GM23338 (cell line): ENCODE results near the gene MAG. TPM values are rescaled to one million over a fixed set of nuclear protein-coding genes. Genes with fewer than 3 reads are reported as not detected.
A peak's percentile ranks its signal among the peaks of the same experiment; 100 is the strongest.

Experiments
- ATAC-seq: fragments of 200-7000 bp; cut with Tn5 transposase; 3 replicates; pipeline ENCODE4 v1.9.1; 2020
- DNase-seq: peaks from one replicate; pipeline ENCODE4 v3.0.0-alpha.2; 2015; ENCODE audit warnings: low spot score
- H2AFZ ChIP-seq: fragments of 200-600 bp; sonication (generic); 2 replicates; pipeline ENCODE4 v1.8.0; 2016; ENCODE audit warnings: antibody characterized with exemption, mild to moderate bottlenecking, moderate library complexity
- H3F3A ChIP-seq: fragments of 200-600 bp; sonication (generic); replicated peaks from 2 replicates; pipeline ENCODE4 v1.8.0; 2017; ENCODE audit warnings: antibody characterized with exemption, mixed run types, low read depth
- H3K27ac ChIP-seq: fragments of 200-600 bp; sonication (generic); 2 replicates; pipeline ENCODE4 v1.6.1; 2016; ENCODE audit warnings: low read depth
- H3K27me3 ChIP-seq: fragments of 200-600 bp; sonication (generic); 2 replicates; pipeline ENCODE4 v1.8.0; 2016; ENCODE audit warnings: mild to moderate bottlenecking, mixed run types, moderate library complexity; ENCODE audit not compliant: insufficient read depth
- H3K36me3 ChIP-seq: fragments of 200-600 bp; sonication (generic); 2 replicates; pipeline ENCODE4 v1.8.0; 2016; ENCODE audit warnings: mild to moderate bottlenecking; ENCODE audit not compliant: insufficient read depth
- H3K4me1 ChIP-seq: fragments of 200-600 bp; sonication (generic); 2 replicates; pipeline ENCODE4 v1.8.0; 2016; ENCODE audit warnings: mild to moderate bottlenecking, moderate library complexity; ENCODE audit not compliant: insufficient read depth
- H3K4me2 ChIP-seq: fragments of 200-600 bp; sonication (generic); 2 replicates; pipeline ENCODE4 v1.7.1; 2017; ENCODE audit warnings: mixed run types
- H3K4me3 ChIP-seq: fragments of 200-600 bp; sonication (generic); 2 replicates; pipeline ENCODE4 v1.6.1; 2016; ENCODE audit warnings: mixed run types
- H3K79me2 ChIP-seq: fragments of 200-600 bp; sonication (generic); replicated peaks from 2 replicates; pipeline ENCODE4 v1.8.0; 2017; ENCODE audit warnings: mild to moderate bottlenecking; ENCODE audit not compliant: insufficient read depth
- H3K9me2 ChIP-seq: fragments of 200-600 bp; sonication (generic); 2 replicates; pipeline ENCODE4 v1.8.0; 2017; ENCODE audit not compliant: insufficient read depth
- H4K20me1 ChIP-seq: fragments of 200-600 bp; sonication (generic); replicated peaks from 2 replicates; pipeline ENCODE4 v1.8.0; 2017; ENCODE audit warnings: mild to moderate bottlenecking; ENCODE audit not compliant: insufficient read depth
- H3K27ac Mint-ChIP-seq: 2 replicates; pipeline ENCODE4 v1.8.0; 2020; ENCODE audit warnings: inconsistent platforms, mild to moderate bottlenecking, moderate library complexity, mixed read lengths
- H3K27me3 Mint-ChIP-seq: 3 replicates; pipeline ENCODE4 v1.8.0; 2022; ENCODE audit warnings: low read depth, mild to moderate bottlenecking, moderate library complexity, mixed read lengths, inconsistent platforms; ENCODE audit not compliant: insufficient read depth, poor library complexity
- H3K36me3 Mint-ChIP-seq: 3 replicates; pipeline ENCODE4 v1.8.0; 2021; ENCODE audit warnings: low read depth, mild to moderate bottlenecking, inconsistent platforms, moderate library complexity, mixed read lengths
- H3K4me1 Mint-ChIP-seq: 3 replicates; pipeline ENCODE4 v1.8.0; 2020; ENCODE audit warnings: mild to moderate bottlenecking, inconsistent platforms, mixed read lengths
- H3K4me3 Mint-ChIP-seq: 3 replicates; pipeline ENCODE4 v1.8.0; 2021; ENCODE audit warnings: moderate library complexity, mild to moderate bottlenecking, inconsistent platforms, mixed read lengths
- H3K9me3 Mint-ChIP-seq: 3 replicates; pipeline ENCODE4 v1.8.0; 2020; ENCODE audit warnings: moderate library complexity, mild to moderate bottlenecking, inconsistent platforms, mixed read lengths
- CREB1 ChIP-seq: fragments of 250-450 bp; sonication (Bioruptor Pico); IDR thresholded peaks from 2 replicates; pipeline ENCODE4 v1.5.0; 2020; ENCODE audit warnings: low read depth, mild to moderate bottlenecking, moderate library complexity
- EZH2 ChIP-seq: fragments of 200-600 bp; sonication (generic); IDR thresholded peaks from one replicate; pipeline ENCODE4 v1.8.0; 2017; ENCODE audit warnings: antibody characterized with exemption, mild to moderate bottlenecking, low read depth; ENCODE audit not compliant: unreplicated experiment
- EZH2phosphoT487 ChIP-seq: fragments of 200-600 bp; sonication (generic); IDR thresholded peaks from one replicate; pipeline ENCODE4 v1.8.1; 2018; ENCODE audit warnings: antibody characterized with exemption; ENCODE audit not compliant: unreplicated experiment
- POLR2AphosphoS5 ChIP-seq: IDR thresholded peaks from 2 replicates; pipeline ENCODE4 v1.6.1; 2016; ENCODE audit warnings: antibody characterized with exemption, low read depth
- ZNF114 ChIP-seq: fragments of 250-450 bp; sonication (Bioruptor Pico); IDR thresholded peaks from 2 replicates; pipeline ENCODE4 v1.5.0; 2020; ENCODE audit warnings: mild to moderate bottlenecking, moderate library complexity
- ZNF331 ChIP-seq: fragments of 250-450 bp; sonication (Bioruptor Pico); IDR thresholded peaks from 2 replicates; pipeline ENCODE4 v1.5.0; 2020; ENCODE audit warnings: low read depth, mild to moderate bottlenecking, moderate library complexity
- polyA plus RNA-seq: library from polyadenylated mRNA; unstranded; fragments of >200 nt; fragmentation: Nextera tagmentation; extraction: Ambion mirVana; gene quantifications from 2 replicates; pipeline ENCODE4 v1.2.1, GENCODE V29; 2016
- total RNA-seq: library from RNA; depleted of rRNA; stranded (reverse); fragments of >200 nt; shearing (Covaris generic); gene quantifications from 2 replicates; pipeline ENCODE4 v1.2.3, GENCODE V29; 2014
- TF ChIP-seq, protein P1 (sequence below), 2 experiments: fragments of 200-600 bp in 1 of 2; sonication (generic) in 1 of 2; conservative IDR thresholded peaks; 2 replicates each; pipeline versions ENCODE4 v1.5.1 to v1.6.1; 2016 to 2017; ENCODE audit warnings: antibody characterized with exemption in 2 of 2, low read depth in 2 of 2, mild to moderate bottlenecking in 2 of 2, moderate library complexity in 1 of 2
- TF ChIP-seq, protein P2 (sequence below): IDR thresholded peaks from one replicate; pipeline ENCODE4 v1.6.1; 2018; ENCODE audit warnings: antibody characterized with exemption; ENCODE audit not compliant: unreplicated experiment

The MAG gene
- total and polyA plus RNA-seq, 2 experiments from 2014 or later, result 0.61 to 1.3 TPM

DNA sequence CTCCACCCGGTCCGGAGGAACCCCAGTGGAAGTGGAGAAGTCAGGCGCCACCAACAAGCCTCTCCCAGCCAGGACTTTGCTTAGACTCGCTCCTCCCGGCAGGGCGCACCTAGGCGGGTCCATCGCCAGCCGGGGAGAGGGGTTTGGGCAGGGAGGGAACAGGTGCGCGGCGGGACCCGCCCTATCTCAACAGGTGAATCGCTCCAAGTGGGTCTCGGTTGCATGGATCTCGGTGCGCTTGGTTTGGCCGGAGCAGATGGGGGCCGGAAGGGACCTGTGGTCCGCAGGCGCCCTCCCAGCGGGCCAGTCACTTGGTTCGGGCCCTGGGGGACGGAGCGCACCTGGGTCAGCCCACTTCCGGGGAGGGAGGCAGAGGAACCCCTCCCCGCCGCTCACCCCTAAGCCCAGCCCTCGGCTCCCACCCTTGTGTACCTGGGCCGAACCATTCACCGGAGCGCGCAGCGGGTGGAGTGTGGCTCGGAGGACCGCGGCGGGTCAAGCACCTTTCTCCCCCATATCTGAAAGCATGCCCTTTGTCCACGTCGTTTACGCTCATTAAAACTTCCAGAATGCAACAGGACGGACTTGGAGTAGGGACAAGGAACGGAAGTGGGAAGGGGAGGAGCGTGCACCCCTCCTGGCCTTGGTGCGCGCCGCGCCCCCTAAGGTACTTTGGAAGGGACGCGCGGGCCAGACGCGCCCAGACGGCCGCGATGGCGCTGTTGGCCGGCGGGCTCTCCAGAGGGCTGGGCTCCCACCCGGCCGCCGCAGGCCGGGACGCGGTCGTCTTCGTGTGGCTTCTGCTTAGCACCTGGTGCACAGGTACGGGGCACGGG, 43.4 kb upstream of the MAG start, which contains the start of gene LSR:
Gene LSR, plus strand, starts transcription at position 693 of the 836 bp plus-strand sequence. Its CDS starts 21 bp downstream, at position 714.
- Mint-ChIP-seq H3K4me1 (peaks cover 39% of the 10 kb centered on the region), H3K27ac (peak within 1 kb of the TSS; percentile 100), H3K27me3 (peaks cover 23% of the 10 kb centered on the region), H3K9me3 (peaks cover 4% of the 10 kb centered on the region; the same call in 1 of the 3 replicates), H3K36me3 (peaks cover 47% of the 10 kb centered on the region), H3K4me3 (peak within 1 kb of the TSS; percentile 95)
- Histone ChIP-seq H3K9me2 (no peaks in the 10 kb centered on the region), H3K4me1 (peaks cover 12% of the 10 kb centered on the region), H2AFZ (peak within 1 kb of the TSS; percentile 94), H3K27ac (peak within 1 kb of the TSS; percentile 100), H3F3A (no peaks in the 10 kb centered on the region), H3K4me2 (peak within 1 kb of the TSS; percentile 93), H3K36me3 (peaks cover 10% of the 10 kb centered on the region), H3K4me3 (peak within 1 kb of the TSS; percentile 83), H4K20me1 (peaks cover 33% of the 10 kb centered on the region), H3K79me2 (peaks cover 45% of the 10 kb centered on the region), H3K27me3 (no peaks in the 10 kb centered on the region)
- ATAC-seq (peak; percentile 85), DNase-seq (peak; percentile 98)
- TF ChIP-seq EZH2phosphoT487 (no peak), ZNF114 (CRISPR knock-in tag) (no peak), EZH2 (no peak), POLR2AphosphoS5 (peak; percentile 98), ZNF331 (CRISPR knock-in tag) (no peak), CREB1 (0 out of 2 replicates have a peak, but pooled peaks have one; percentile 32)
- TF ChIP-seq, protein P1, sequence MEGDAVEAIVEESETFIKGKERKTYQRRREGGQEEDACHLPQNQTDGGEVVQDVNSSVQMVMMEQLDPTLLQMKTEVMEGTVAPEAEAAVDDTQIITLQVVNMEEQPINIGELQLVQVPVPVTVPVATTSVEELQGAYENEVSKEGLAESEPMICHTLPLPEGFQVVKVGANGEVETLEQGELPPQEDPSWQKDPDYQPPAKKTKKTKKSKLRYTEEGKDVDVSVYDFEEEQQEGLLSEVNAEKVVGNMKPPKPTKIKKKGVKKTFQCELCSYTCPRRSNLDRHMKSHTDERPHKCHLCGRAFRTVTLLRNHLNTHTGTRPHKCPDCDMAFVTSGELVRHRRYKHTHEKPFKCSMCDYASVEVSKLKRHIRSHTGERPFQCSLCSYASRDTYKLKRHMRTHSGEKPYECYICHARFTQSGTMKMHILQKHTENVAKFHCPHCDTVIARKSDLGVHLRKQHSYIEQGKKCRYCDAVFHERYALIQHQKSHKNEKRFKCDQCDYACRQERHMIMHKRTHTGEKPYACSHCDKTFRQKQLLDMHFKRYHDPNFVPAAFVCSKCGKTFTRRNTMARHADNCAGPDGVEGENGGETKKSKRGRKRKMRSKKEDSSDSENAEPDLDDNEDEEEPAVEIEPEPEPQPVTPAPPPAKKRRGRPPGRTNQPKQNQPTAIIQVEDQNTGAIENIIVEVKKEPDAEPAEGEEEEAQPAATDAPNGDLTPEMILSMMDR (conservative IDR thresholded peaks at IDR 0.05; ENCODE audit: low read depth in 2 of 2), result 0 out of 4 replicates have a peak, but pooled peaks of 1 of the 2 experiments have one; percentile 3
- TF ChIP-seq, protein P2, sequence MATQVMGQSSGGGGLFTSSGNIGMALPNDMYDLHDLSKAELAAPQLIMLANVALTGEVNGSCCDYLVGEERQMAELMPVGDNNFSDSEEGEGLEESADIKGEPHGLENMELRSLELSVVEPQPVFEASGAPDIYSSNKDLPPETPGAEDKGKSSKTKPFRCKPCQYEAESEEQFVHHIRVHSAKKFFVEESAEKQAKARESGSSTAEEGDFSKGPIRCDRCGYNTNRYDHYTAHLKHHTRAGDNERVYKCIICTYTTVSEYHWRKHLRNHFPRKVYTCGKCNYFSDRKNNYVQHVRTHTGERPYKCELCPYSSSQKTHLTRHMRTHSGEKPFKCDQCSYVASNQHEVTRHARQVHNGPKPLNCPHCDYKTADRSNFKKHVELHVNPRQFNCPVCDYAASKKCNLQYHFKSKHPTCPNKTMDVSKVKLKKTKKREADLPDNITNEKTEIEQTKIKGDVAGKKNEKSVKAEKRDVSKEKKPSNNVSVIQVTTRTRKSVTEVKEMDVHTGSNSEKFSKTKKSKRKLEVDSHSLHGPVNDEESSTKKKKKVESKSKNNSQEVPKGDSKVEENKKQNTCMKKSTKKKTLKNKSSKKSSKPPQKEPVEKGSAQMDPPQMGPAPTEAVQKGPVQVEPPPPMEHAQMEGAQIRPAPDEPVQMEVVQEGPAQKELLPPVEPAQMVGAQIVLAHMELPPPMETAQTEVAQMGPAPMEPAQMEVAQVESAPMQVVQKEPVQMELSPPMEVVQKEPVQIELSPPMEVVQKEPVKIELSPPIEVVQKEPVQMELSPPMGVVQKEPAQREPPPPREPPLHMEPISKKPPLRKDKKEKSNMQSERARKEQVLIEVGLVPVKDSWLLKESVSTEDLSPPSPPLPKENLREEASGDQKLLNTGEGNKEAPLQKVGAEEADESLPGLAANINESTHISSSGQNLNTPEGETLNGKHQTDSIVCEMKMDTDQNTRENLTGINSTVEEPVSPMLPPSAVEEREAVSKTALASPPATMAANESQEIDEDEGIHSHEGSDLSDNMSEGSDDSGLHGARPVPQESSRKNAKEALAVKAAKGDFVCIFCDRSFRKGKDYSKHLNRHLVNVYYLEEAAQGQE, result peak; percentile 40
